ENCODE data around the gene PYCARD.

- TF ChIP-seq CTCF (IDR thresholded peaks at IDR 0.05; ENCODE audit: low read depth, low read length), result no peak
- no peak for TF ChIP-seq EZH2phosphoT487 (IDR thresholded peaks at IDR 0.05; ENCODE audit: low read depth)
These were observed 33.7 kb downstream of the PYCARD start for GRCh38 chr16:31168848-31169247.
